Stomach smooth muscle (tissue), 2 donors: ENCODE data around the gene FAM114A1.
A peak's percentile ranks its signal among the peaks of the same experiment; 100 is the strongest.
"Not testable (repeated sequence)": the region's sequence is repeated elsewhere in the genome, so short reads cannot be mapped to it uniquely, and the experiment has no call there.

Experiments
- H3K27ac ChIP-seq: one replicate; pipeline ENCODE4 v1.7.0; 2013; ENCODE audit warnings: mild to moderate bottlenecking, low read length, inconsistent platforms
- H3K27me3 ChIP-seq, 2 donors: one replicate each; pipeline ENCODE4 v1.7.0; 2013; ENCODE audit warnings: low read length in 2 of 2; ENCODE audit not compliant: insufficient read depth in 2 of 2, control insufficient read depth in 1 of 2
- H3K36me3 ChIP-seq, 2 donors: one replicate each; pipeline ENCODE4 v1.7.0; 2013; ENCODE audit warnings: low read length in 2 of 2; ENCODE audit not compliant: control insufficient read depth in 2 of 2, insufficient read depth in 2 of 2
- H3K4me1 ChIP-seq: one replicate; pipeline ENCODE4 v1.7.0; 2013; ENCODE audit warnings: low read length; ENCODE audit not compliant: control insufficient read depth, insufficient read depth
- H3K4me3 ChIP-seq, 2 donors: one replicate each; pipeline ENCODE4 v1.7.0; 2013; ENCODE audit warnings: low read length in 2 of 2
- H3K9ac ChIP-seq, 2 donors: one replicate each; pipeline ENCODE4 v1.7.0; 2013; ENCODE audit warnings: low read length in 2 of 2, mild to moderate bottlenecking in 1 of 2
- H3K9me3 ChIP-seq, 2 donors: one replicate each; pipeline ENCODE4 v1.7.0; 2013; ENCODE audit warnings: low read length in 2 of 2; ENCODE audit not compliant: control insufficient read depth in 2 of 2
- donor health status: healthy.
- donor health status: Pancreatic carcinoma.

The FAM114A1 gene

GRCh38 chr4:38902695-38903094, 35.1 kb downstream of the FAM114A1 start:
- no peak overlapping the region for H3K4me3 ChIP-seq
- H3K36me3 ChIP-seq, result peaks cover 18 to 24% of the 10 kb centered on the region in 2 donors
- peaks cover 8% of the 10 kb centered on the region for H3K4me1 ChIP-seq
- H3K27me3 ChIP-seq, result no peaks in the 10 kb centered on the region
- no peaks in the 10 kb centered on the region for H3K9me3 ChIP-seq
- H3K9ac ChIP-seq, result no peak overlapping the region
- H3K27ac ChIP-seq, result no peak overlapping the region

- Histone ChIP-seq H3K4me3 (no peak overlapping the region), H3K9me3 (no peaks in the 10 kb centered on the region), H3K36me3 (peaks cover 18 to 29% of the 10 kb centered on the region in 2 donors), H3K4me1 (peaks cover 8% of the 10 kb centered on the region), H3K9ac (no peak overlapping the region), H3K27me3 (no peaks in the 10 kb centered on the region), H3K27ac (peak overlapping the region; percentile 7)
These were observed 36.6 kb downstream of the FAM114A1 start for GRCh38 chr4:38904090-38904666.

DNA sequence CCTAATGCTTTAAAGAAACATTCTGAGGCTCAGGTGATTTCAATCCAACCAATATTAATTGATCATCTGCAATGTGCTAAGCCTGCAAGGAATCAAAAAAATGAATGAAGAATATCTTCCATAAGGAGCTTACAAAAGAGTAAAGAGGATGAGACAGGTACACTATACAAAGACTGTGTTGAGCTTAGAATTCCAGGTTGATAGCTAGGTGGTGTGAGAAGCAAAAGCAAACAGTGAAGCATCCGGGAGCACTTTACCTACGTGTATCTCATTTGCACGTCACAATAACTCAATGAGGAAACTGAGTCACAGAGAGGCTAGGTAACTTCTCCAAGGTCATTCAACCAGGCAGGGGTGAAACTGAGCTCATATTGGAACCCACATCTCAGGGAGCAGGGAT, 37.1 kb downstream of the FAM114A1 start:
- H3K36me3 ChIP-seq, result peaks cover 20 to 34% of the 10 kb centered on the region in 2 donors
- no peak overlapping the region for H3K27ac ChIP-seq
- H3K27me3 ChIP-seq, result no peaks in the 10 kb centered on the region
- no peaks in the 10 kb centered on the region for H3K9me3 ChIP-seq
- no peak overlapping the region for H3K9ac ChIP-seq
- peaks cover 8% of the 10 kb centered on the region for H3K4me1 ChIP-seq
- no peak overlapping the region for H3K4me3 ChIP-seq

DNA sequence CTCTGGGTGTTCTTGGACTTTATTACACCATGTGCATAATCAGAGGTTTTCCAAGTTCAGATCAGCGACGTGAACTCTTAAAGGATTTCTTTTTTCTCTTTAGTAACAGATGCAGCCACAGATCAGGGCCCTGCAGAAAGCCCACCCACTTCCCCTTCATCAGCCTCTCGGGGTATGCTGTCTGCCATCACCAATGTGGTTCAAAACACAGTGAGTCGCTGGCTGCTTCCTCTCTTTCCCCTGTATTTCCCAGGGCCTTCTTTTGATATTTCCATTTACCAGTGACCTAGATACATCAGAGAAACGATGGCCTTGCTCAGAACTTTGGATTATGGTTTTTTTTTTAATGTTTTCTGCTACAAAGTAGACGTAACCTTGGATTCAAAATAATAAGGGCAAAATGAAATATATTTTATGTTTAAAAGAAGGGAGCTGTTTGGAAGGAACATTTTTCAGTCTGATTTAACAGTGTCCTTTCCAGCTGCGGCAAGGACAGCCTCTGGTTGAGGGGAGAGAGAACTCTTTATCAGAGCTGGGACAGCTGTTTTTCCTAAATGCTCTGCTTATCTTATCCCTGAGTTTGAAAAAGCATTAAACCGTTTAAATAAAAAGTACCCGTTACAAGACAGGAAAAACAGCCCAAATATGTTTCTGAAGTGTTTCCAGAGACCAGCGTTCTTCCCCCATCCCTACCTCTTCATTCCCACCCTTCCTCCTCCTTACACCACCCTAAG, 38.2 kb downstream of the FAM114A1 start:
- Histone ChIP-seq H3K36me3 (peaks cover 28 to 42% of the 10 kb centered on the region in 2 donors), H3K9me3 (no peaks in the 10 kb centered on the region), H3K4me1 (peaks cover 8% of the 10 kb centered on the region), H3K4me3 (no peak overlapping the region), H3K9ac (no peak overlapping the region), H3K27ac (peak overlapping the region; percentile 18), H3K27me3 (no peaks in the 10 kb centered on the region)

GRCh38 chr4:38907696-38908270, 40.2 kb downstream of the FAM114A1 start:
- Histone ChIP-seq H3K27me3 (no peaks in the 10 kb centered on the region), H3K4me1 (peaks cover 8% of the 10 kb centered on the region), H3K27ac (no peak overlapping the region), H3K9me3 (no peaks in the 10 kb centered on the region), H3K4me3 (no peak overlapping the region), H3K9ac (no peak overlapping the region), H3K36me3 (peaks cover 33 to 48% of the 10 kb centered on the region in 2 donors)

GRCh38 chr4:38909015-38909414, 41.4 kb downstream of the FAM114A1 start:
- Histone ChIP-seq H3K27ac (no peak overlapping the region), H3K9ac (no peak overlapping the region), H3K27me3 (no peaks in the 10 kb centered on the region), H3K4me3 (no peak overlapping the region), H3K4me1 (peaks cover 5% of the 10 kb centered on the region), H3K36me3 (peaks cover 36 to 53% of the 10 kb centered on the region in 2 donors), H3K9me3 (no peaks in the 10 kb centered on the region)

DNA sequence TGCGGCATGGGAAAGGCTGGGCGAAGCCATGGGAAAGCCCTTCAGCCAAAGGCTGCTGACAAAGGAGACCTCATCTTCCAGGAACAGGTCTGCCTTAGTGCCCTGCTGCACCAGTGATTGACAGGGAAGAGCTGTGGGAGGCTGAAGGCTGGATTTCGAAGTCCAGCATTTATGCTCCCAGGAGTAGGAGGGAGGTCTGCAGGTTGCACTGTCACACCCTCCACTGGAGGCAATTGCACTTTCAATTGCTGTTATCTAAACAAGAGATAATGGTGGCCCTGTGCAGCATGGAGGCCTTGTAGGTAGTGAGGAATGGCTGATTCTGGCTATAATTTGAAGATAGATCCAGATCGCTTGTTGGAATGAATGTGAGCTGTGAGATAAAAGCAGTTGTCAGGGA, 43.7 kb downstream of the FAM114A1 start:
- H3K36me3 ChIP-seq, result peaks cover 51 to 52% of the 10 kb centered on the region in 2 donors
- H3K4me3 ChIP-seq, result no peak overlapping the region
- no peaks in the 10 kb centered on the region for H3K9me3 ChIP-seq
- H3K9ac ChIP-seq, result no peak overlapping the region
- no peaks in the 10 kb centered on the region for H3K27me3 ChIP-seq
- no peaks in the 10 kb centered on the region for H3K4me1 ChIP-seq
- no peak overlapping the region for H3K27ac ChIP-seq

- peaks cover 2% of the 10 kb centered on the region for H3K4me1 ChIP-seq
- no peak overlapping the region for H3K4me3 ChIP-seq
- H3K9ac ChIP-seq, result no peak overlapping the region
- no peaks in the 10 kb centered on the region for H3K9me3 ChIP-seq
- H3K27me3 ChIP-seq, result no peaks in the 10 kb centered on the region
- peaks cover 41 to 44% of the 10 kb centered on the region in 2 donors for H3K36me3 ChIP-seq
- peak overlapping the region; percentile 18 for H3K27ac ChIP-seq
These were observed 47.2 kb downstream of the FAM114A1 start for GRCh38 chr4:38914854-38915253.

DNA sequence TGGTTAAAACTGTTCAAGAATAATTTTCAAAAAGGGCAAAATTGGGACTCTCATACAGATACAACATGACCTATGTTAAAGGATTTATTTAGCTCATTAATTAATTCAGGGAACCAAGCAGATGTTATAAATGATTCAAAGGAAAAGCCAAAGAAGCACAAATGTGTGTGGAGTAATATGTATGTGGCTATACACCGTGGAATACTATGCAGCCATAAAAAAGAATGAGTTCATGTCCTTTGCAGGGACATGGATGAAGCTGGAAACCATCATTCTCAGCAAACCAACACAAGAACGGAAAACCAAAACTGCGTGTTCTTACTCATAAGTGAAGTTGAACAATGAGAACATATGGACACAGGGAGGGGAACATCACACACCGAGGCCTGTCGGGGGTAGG, 48.7 kb downstream of the FAM114A1 start:
- H3K9me3 ChIP-seq, H3K27ac ChIP-seq, H3K4me1 ChIP-seq, H3K4me3 ChIP-seq, H3K9ac ChIP-seq, H3K27me3 ChIP-seq: not testable (repeated sequence)
- peaks cover 31 to 38% of the 10 kb centered on the region in 2 donors for H3K36me3 ChIP-seq

DNA sequence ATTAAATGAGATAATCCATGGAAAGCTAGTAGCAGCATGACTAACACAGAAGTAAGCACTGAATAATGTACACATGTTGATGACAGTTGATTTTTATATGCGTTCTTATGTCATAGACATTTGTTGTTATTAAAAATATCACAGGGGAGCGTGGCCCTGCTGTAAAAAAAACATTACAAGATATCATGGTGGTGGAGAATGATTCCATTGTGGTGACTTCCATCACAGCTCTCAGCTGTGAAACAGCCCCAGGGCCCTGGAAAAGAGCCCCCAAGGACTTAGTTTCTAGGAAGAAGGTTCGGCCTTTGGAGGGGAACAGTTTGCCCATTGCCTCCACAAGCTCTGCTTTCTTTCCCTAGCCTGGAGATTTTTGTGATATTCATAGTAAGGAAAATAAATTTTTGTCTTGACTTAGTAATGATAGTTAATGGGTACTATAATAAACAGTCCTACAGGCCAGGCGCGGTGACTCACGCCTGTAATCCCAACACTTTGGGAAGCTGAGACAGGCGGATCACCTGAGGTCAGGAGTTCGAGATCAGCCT, 49.9 kb downstream of the FAM114A1 start:
- Histone ChIP-seq H3K4me3 (no peak overlapping the region), H3K9me3 (no peaks in the 10 kb centered on the region), H3K27me3 (no peaks in the 10 kb centered on the region), H3K4me1 (peaks cover 8% of the 10 kb centered on the region), H3K9ac (no peak overlapping the region), H3K36me3 (peaks cover 31 to 38% of the 10 kb centered on the region in 2 donors), H3K27ac (peak overlapping the region; percentile 24)
